ENCODE measurements around the gene DYNLT4.

- TF ChIP-seq CTCF (IDR thresholded peaks at IDR 0.05) (no peak), POLR2A (IDR thresholded peaks at IDR 0.05) (no peak)
These were observed 13.4 kb upstream of the DYNLT4 start for GRCh38 chr1:44820328-44821239.

All from tibial nerve (tissue), 3 donors.